MM.1S (cell line): ENCODE measurements around the gene FBXO3.

ENCODE experiments used
- DNase-seq: peaks from one replicate; pipeline ENCODE4 v3.0.0-alpha.2; 2015
- H2AFZ ChIP-seq: fragments of 300-600 bp; sonication (generic); 2 replicates; pipeline ENCODE4 v1.6.0; 2016; ENCODE audit warnings: antibody characterized with exemption, low read length
- H3F3A ChIP-seq: fragments of 300-600 bp; sonication (generic); 2 replicates; pipeline ENCODE4 v1.6.1; 2016; ENCODE audit warnings: mild to moderate bottlenecking, antibody characterized with exemption, low read length, moderate library complexity, mixed read lengths; ENCODE audit not compliant: insufficient read depth
- H3K27ac ChIP-seq: fragments of 300-600 bp; sonication (generic); 2 replicates; pipeline ENCODE4 v1.5.1; 2016; ENCODE audit warnings: mild to moderate bottlenecking, low read length
- H3K27me3 ChIP-seq: fragments of 300-600 bp; sonication (generic); replicated peaks from 2 replicates; pipeline ENCODE4 v1.6.0; 2016; ENCODE audit warnings: low read length; ENCODE audit not compliant: insufficient read depth
- H3K36me3 ChIP-seq: fragments of 300-600 bp; sonication (generic); replicated peaks from 2 replicates; pipeline ENCODE4 v1.6.1; 2016; ENCODE audit warnings: mild to moderate bottlenecking, low read length, mixed read lengths; ENCODE audit not compliant: insufficient read depth
- H3K4me1 ChIP-seq: fragments of 300-600 bp; sonication (generic); 2 replicates; pipeline ENCODE4 v1.6.1; 2016; ENCODE audit warnings: low read length, mixed read lengths
- H3K4me2 ChIP-seq: fragments of 300-600 bp; sonication (generic); 2 replicates; pipeline ENCODE4 v1.6.0; 2016; ENCODE audit warnings: low read depth, low read length
- H3K4me3 ChIP-seq: fragments of 300-600 bp; sonication (generic); 2 replicates; pipeline ENCODE4 v1.5.1; 2016; ENCODE audit warnings: low read length, mixed read lengths
- H3K79me2 ChIP-seq: fragments of 300-600 bp; sonication (generic); 2 replicates; pipeline ENCODE4 v1.6.1; 2016; ENCODE audit warnings: mixed run types, low read length, mixed read lengths
- H3K9ac ChIP-seq: fragments of 300-600 bp; sonication (generic); 2 replicates; pipeline ENCODE4 v1.6.1; 2016; ENCODE audit warnings: low read length, mixed read lengths
- H3K9me2 ChIP-seq: fragments of 300-600 bp; sonication (generic); replicated peaks from 2 replicates; pipeline ENCODE4 v1.6.1; 2016; ENCODE audit warnings: mild to moderate bottlenecking, low read length, mixed read lengths; ENCODE audit not compliant: insufficient read depth
- H3K9me3 ChIP-seq: fragments of 300-600 bp; sonication (generic); replicated peaks from 2 replicates; pipeline ENCODE4 v1.6.1; 2016; ENCODE audit warnings: mild to moderate bottlenecking, low read length, mixed read lengths; ENCODE audit not compliant: insufficient read depth
- H4K20me1 ChIP-seq: fragments of 300-600 bp; sonication (generic); 2 replicates; pipeline ENCODE4 v1.6.1; 2016; ENCODE audit warnings: mild to moderate bottlenecking, low read length, moderate library complexity, mixed read lengths; ENCODE audit not compliant: insufficient read depth
- EZH2 ChIP-seq: fragments of 300-600 bp; sonication (generic); optimal IDR thresholded peaks from 2 replicates; pipeline ENCODE3; 2017; ENCODE audit warnings: low read depth, mild to moderate bottlenecking, antibody characterized with exemption, low read length, mixed read lengths
- EZH2phosphoT487 ChIP-seq: fragments of 300-600 bp; sonication (generic); IDR thresholded peaks from 2 replicates; pipeline ENCODE4 v1.6.1; 2018; ENCODE audit warnings: antibody characterized with exemption, low read length
- TF ChIP-seq, protein P1 (sequence below): fragments of 300-600 bp; sonication (generic); IDR thresholded peaks from 2 replicates; pipeline ENCODE4 v1.5.1; 2016; ENCODE audit warnings: antibody characterized with exemption, low read length, mixed read lengths

Gene FBXO3

DNA sequence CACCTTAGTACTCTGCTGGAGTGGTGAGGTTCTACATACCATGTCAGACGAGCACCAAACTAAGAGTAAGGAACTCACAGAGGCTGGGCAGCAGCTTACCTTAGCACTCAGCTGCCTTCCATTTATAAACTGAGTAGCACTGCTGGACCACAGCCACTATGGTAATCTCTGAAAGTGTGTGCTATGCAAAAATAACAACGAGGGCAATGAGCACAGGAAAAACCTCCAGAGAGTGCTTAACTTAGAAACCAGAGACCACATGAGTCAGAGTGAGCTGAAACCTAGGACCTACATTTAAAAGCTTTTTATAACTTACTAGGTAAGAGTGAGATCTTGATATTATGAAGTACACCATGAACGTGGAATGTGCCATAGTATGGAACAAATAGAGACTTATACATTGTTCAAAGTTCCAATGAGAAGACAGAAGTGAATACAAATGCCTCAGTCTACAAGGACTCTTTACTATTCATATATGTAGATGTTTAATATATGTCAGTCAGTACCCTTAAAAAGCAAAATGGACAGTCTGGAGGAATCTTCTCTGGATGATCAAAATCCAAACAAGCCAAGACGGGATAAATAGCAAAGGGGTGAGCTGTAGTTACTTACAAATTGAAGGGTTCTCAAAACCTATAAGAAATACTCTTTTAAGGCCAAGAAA, 20.9 kb downstream of the FBXO3 start:
- Histone ChIP-seq H3K27ac (peak overlapping the region; percentile 79), H4K20me1 (no peaks in the 10 kb centered on the region), H2AFZ (0 out of 2 replicates have a peak overlapping the region, but pooled peaks have one; percentile 11)

DNA sequence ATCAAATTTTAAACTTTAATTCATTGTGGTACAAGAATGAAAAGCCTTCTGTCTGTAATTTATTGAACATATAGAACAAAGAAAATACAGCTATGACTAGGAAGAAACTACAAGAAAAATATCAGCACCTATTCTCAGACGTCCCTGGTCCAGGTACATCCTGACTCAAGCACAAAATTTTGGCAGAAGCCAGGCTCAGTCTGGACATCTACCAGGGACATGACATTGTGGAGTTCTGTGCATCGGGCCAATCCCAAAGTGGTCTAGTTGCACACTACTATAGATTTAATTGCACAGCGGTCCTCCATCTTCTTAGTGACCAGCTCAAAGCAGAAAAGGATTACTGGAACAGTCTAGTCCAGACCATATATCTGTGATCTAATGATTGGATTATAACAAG, 22.4 kb downstream of the FBXO3 start:
- Histone ChIP-seq H3K27ac (no peak overlapping the region), H4K20me1 (no peaks in the 10 kb centered on the region), H3K27me3 (no peaks in the 10 kb centered on the region), H3K4me2 (peak overlapping the region; percentile 65; the same call in 1 of the 2 replicates), H3K9me2 (no peaks in the 10 kb centered on the region), H3K36me3 (peaks cover 9% of the 10 kb centered on the region), H3K4me3 (no peak overlapping the region), H2AFZ (no peak overlapping the region), H3K9me3 (no peaks in the 10 kb centered on the region), H3K4me1 (peaks cover 36% of the 10 kb centered on the region), H3F3A (peaks cover 24% of the 10 kb centered on the region), H3K79me2 (peaks cover 8% of the 10 kb centered on the region), H3K9ac (no peak overlapping the region)
- DNase-seq, result no peak
- TF ChIP-seq EZH2phosphoT487 (no peak), EZH2 (no peak)
- TF ChIP-seq, protein P1, sequence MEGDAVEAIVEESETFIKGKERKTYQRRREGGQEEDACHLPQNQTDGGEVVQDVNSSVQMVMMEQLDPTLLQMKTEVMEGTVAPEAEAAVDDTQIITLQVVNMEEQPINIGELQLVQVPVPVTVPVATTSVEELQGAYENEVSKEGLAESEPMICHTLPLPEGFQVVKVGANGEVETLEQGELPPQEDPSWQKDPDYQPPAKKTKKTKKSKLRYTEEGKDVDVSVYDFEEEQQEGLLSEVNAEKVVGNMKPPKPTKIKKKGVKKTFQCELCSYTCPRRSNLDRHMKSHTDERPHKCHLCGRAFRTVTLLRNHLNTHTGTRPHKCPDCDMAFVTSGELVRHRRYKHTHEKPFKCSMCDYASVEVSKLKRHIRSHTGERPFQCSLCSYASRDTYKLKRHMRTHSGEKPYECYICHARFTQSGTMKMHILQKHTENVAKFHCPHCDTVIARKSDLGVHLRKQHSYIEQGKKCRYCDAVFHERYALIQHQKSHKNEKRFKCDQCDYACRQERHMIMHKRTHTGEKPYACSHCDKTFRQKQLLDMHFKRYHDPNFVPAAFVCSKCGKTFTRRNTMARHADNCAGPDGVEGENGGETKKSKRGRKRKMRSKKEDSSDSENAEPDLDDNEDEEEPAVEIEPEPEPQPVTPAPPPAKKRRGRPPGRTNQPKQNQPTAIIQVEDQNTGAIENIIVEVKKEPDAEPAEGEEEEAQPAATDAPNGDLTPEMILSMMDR, result no peak

More for the DNA sequence above, 20.9 kb downstream of the FBXO3 start:
- no peak for TF ChIP-seq EZH2
- Histone ChIP-seq H3K4me3 (peak overlapping the region; percentile 41), H3K4me1 (peaks cover 36% of the 10 kb centered on the region), H3K9ac (peak overlapping the region; percentile 29), H3K9me3 (no peaks in the 10 kb centered on the region), H3K79me2 (peaks cover 8% of the 10 kb centered on the region), H3K36me3 (peaks cover 9% of the 10 kb centered on the region), H3K4me2 (peak overlapping the region; percentile 65), H3F3A (peaks cover 24% of the 10 kb centered on the region), H3K9me2 (no peaks in the 10 kb centered on the region), H3K27me3 (no peaks in the 10 kb centered on the region)
- DNase-seq, result peak; percentile 95

DNA sequence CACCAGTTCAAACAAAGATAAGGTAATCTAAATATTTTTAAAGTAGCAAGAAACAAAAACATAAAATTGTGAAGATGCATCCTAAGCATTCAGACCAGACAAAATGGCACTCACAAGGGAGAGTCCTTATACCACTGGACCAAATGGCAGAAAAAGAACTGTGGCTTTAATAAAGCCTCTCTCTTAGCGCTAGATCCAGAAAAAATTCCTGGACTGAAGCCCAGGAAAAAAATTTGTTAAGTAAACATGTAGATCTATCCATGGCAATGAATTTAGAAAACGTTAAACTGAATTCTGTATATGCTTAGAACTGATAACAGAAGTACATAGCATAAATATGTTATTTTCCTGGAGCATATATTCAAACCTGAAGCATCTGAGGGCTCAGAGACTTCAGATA, 26.3 kb downstream of the FBXO3 start:
- Histone ChIP-seq H3K9me3 (no peaks in the 10 kb centered on the region), H3K4me1 (peaks cover 14% of the 10 kb centered on the region), H3K79me2 (peaks cover 8% of the 10 kb centered on the region), H3K4me2 (no peak overlapping the region), H3K27me3 (no peaks in the 10 kb centered on the region), H3K9me2 (no peaks in the 10 kb centered on the region), H4K20me1 (no peaks in the 10 kb centered on the region), H3F3A (peaks cover 7% of the 10 kb centered on the region), H3K9ac (no peak overlapping the region), H3K36me3 (peaks cover 14% of the 10 kb centered on the region), H3K27ac (no peak overlapping the region), H3K4me3 (no peak overlapping the region), H2AFZ (no peak overlapping the region)
- TF ChIP-seq EZH2 (no peak), EZH2phosphoT487 (no peak)
- TF ChIP-seq, protein P1, result no peak
- DNase-seq, result no peak

DNA sequence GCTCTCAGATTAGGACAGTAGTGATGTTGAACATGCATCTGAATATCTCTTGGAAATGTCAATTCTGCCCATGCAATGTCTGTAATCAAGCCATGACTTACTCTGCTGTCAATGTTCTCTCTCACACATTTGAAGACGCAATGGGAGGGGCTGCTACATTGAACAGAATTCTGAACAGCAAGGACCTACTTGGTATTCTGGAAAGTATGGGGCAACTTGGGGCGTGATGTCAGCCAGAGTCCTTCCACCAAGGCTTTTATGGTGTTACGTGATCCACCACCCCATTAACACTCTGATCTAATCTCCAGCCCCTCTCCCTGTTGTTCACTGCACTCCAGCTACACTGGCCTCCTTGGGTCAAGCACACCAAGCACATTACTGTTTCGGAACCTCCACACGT, 31.0 kb downstream of the FBXO3 start:
- Histone ChIP-seq H3K4me1 (0 out of 2 replicates have a peak, but pooled peaks cover 3% of the 10 kb centered on the region), H3K4me3 (no peak overlapping the region), H3K9me2 (no peaks in the 10 kb centered on the region), H3F3A (0 out of 2 replicates have a peak, but pooled peaks cover 7% of the 10 kb centered on the region), H4K20me1 (no peaks in the 10 kb centered on the region), H3K27ac (no peak overlapping the region), H3K27me3 (no peaks in the 10 kb centered on the region), H2AFZ (no peak overlapping the region), H3K4me2 (no peak overlapping the region), H3K9ac (no peak overlapping the region), H3K9me3 (no peaks in the 10 kb centered on the region), H3K36me3 (peaks cover 5% of the 10 kb centered on the region; the same call in 1 of the 2 replicates), H3K79me2 (no peaks in the 10 kb centered on the region)
- no peak for DNase-seq
- TF ChIP-seq EZH2, result no peak
- no peak for TF ChIP-seq EZH2phosphoT487
- TF ChIP-seq, protein P1, result no peak
